CD14-positive monocyte (primary cell): ENCODE measurements around the gene SCUBE3. TPM values are rescaled to one million over a fixed set of nuclear protein-coding genes. Genes with fewer than 3 reads are reported as not detected.
A peak's percentile ranks its signal among the peaks of the same experiment; 100 is the strongest.

ENCODE experiments used
- DNase-seq, 3 donors: peaks; one replicate each; pipeline ENCODE4 v3.0.0-alpha.2; 2011 to 2022
- H2AFZ ChIP-seq: 2 replicates; pipeline ENCODE4 v1.6.0; 2012; ENCODE audit warnings: mild to moderate bottlenecking, low read depth, low read length, inconsistent platforms; ENCODE audit not compliant: insufficient read depth, poor library complexity, severe bottlenecking
- H3K27ac ChIP-seq, 2 donors: 1 replicate in 1 of 2; 2 replicates in 1 of 2; pipeline ENCODE4 v1.5.1; 2012 to 2013; ENCODE audit warnings: low read length in 2 of 2, control low read depth in 1 of 2, inconsistent platforms in 1 of 2, low read depth in 1 of 2, mild to moderate bottlenecking in 1 of 2
- H3K27me3 ChIP-seq, 2 donors: one replicate each; pipeline versions ENCODE4 v1.6.0 to v1.6.1; 2011 to 2013; ENCODE audit warnings: low read length in 2 of 2; ENCODE audit not compliant: control insufficient read depth in 2 of 2, insufficient read depth in 2 of 2
- H3K36me3 ChIP-seq, 2 donors: replicated peaks in 1 of 2; 1 replicate in 1 of 2; 2 replicates in 1 of 2; pipeline versions ENCODE4 v1.5.1 to v1.6.1; 2012 to 2013; ENCODE audit warnings: low read length in 2 of 2, control low read depth in 1 of 2, inconsistent platforms in 1 of 2, mild to moderate bottlenecking in 1 of 2; ENCODE audit not compliant: insufficient read depth in 2 of 2, control insufficient read depth in 1 of 2
- H3K4me1 ChIP-seq, 2 donors: 1 replicate in 1 of 2; 2 replicates in 1 of 2; pipeline versions ENCODE4 v1.5.1 to v1.6.1; 2012 to 2013; ENCODE audit warnings: low read length in 2 of 2, control low read depth in 1 of 2, inconsistent platforms in 1 of 2, mild to moderate bottlenecking in 1 of 2, moderate library complexity in 1 of 2; ENCODE audit not compliant: insufficient read depth in 2 of 2, control insufficient read depth in 1 of 2
- H3K4me2 ChIP-seq: replicated peaks from 2 replicates; pipeline ENCODE3; 2012; ENCODE audit warnings: low read length, moderate library complexity, mild to moderate bottlenecking; ENCODE audit not compliant: poor library complexity, severe bottlenecking; ENCODE audit errors: extremely low read depth
- H3K4me3 ChIP-seq, 3 experiments: fragments of 200-600 bp in 1 of 3; sonication (generic) in 1 of 3; replicated peaks in 1 of 3; 1 replicate in 2 of 3; 2 replicates in 1 of 3; pipeline ENCODE4 v1.5.1; 2011 to 2013; ENCODE audit warnings: low read length in 3 of 3, mild to moderate bottlenecking in 3 of 3, control low read depth in 2 of 3, low read depth in 2 of 3, inconsistent platforms in 1 of 3, moderate library complexity in 1 of 3
- H3K79me2 ChIP-seq: 2 replicates; pipeline ENCODE4 v1.6.0; 2012; ENCODE audit warnings: mild to moderate bottlenecking, control low read depth, inconsistent platforms, low read length, moderate library complexity; ENCODE audit not compliant: insufficient read depth
- H3K9ac ChIP-seq: 2 replicates; pipeline ENCODE4 v1.6.0; 2017; ENCODE audit warnings: low read length, mild to moderate bottlenecking; ENCODE audit not compliant: insufficient read depth, poor library complexity, severe bottlenecking
- H3K9me3 ChIP-seq, 2 donors: replicated peaks in 1 of 2; 1 replicate in 1 of 2; 2 replicates in 1 of 2; pipeline versions ENCODE4 v1.5.1 to v1.6.1; 2012 to 2013; ENCODE audit warnings: low read length in 2 of 2, control low read depth in 1 of 2; ENCODE audit not compliant: control insufficient read depth in 1 of 2, insufficient read depth in 1 of 2
- H4K20me1 ChIP-seq: 2 replicates; pipeline ENCODE4 v1.6.0; 2012; ENCODE audit warnings: mild to moderate bottlenecking, low read length, control low read depth, moderate library complexity; ENCODE audit not compliant: insufficient read depth
- H3K27ac Mint-ChIP-seq, 7 donors: one replicate each; pipeline ENCODE4 v1.8.0; 2020; ENCODE audit warnings: mild to moderate bottlenecking in 7 of 7, mixed read lengths in 7 of 7, moderate library complexity in 6 of 7, inconsistent platforms in 2 of 7
- H3K27me3 Mint-ChIP-seq, 3 donors: one replicate each; pipeline ENCODE4 v1.8.0; 2021 to 2022; ENCODE audit warnings: low read depth in 3 of 3, mild to moderate bottlenecking in 3 of 3, mixed read lengths in 3 of 3, moderate library complexity in 3 of 3, inconsistent platforms in 1 of 3
- H3K36me3 Mint-ChIP-seq, 2 donors: one replicate each; pipeline ENCODE4 v1.8.0; 2020; ENCODE audit warnings: mixed read lengths in 2 of 2, inconsistent platforms in 1 of 2, mild to moderate bottlenecking in 1 of 2
- H3K4me1 Mint-ChIP-seq: one replicate; pipeline ENCODE4 v1.8.0; 2020; ENCODE audit warnings: mild to moderate bottlenecking, mixed read lengths
- H3K4me3 Mint-ChIP-seq, 2 donors: one replicate each; pipeline ENCODE4 v1.8.0; 2020; ENCODE audit warnings: mild to moderate bottlenecking in 2 of 2, mixed read lengths in 2 of 2, moderate library complexity in 1 of 2
- H3K9me3 Mint-ChIP-seq, 7 donors: one replicate each; pipeline ENCODE4 v1.8.0; 2020 to 2022; ENCODE audit warnings: mixed read lengths in 7 of 7, mild to moderate bottlenecking in 6 of 7, moderate library complexity in 6 of 7, inconsistent platforms in 2 of 7
- WGBS: methylation state at CpG from one replicate; pipeline ENCODE4 v1.1.5; 2013; ENCODE audit warnings: missing lambda C conversion rate; ENCODE audit not compliant: insufficient coverage; 5-methylcytosine and 5-hydroxymethylcytosine counted together
- intact Hi-C, 2 donors: fragments of 100-400 bp; cut with micrococcal nuclease; formaldehyde crosslinking; loops; one replicate each; pipeline versions ENCODE4 v1.15.0 to v1.15.1; 2023
- polyA plus RNA-seq, 3 donors: library from polyadenylated mRNA; depleted of rRNA in 1 of 3; unstranded in 2 of 3; stranded (reverse) in 1 of 3; fragments of 300-500 nt in 2 of 3; fragments of >200 nt in 1 of 3; fragmentation: Illumina TruSeq in 2 of 3; gene quantifications; 1 replicate in 2 of 3; 2 replicates in 1 of 3; pipeline ENCODE4 v1.2.3, GENCODE V29; 2012 to 2021
- TF ChIP-seq, protein P1 (sequence below): fragments of 200-600 bp; IDR thresholded peaks from one replicate; pipeline ENCODE4 v1.8.0; 2022; ENCODE audit warnings: antibody characterized with exemption, mild to moderate bottlenecking

The SCUBE3 gene
- polyA plus RNA-seq, 3 donors: not detected

- intact Hi-C loops: loop anchor here (2.0 to 10.0 kb wide), 2 partner anchors 254 to 256 kb away; no protein-coding TSS in a partner anchor
- no peaks in the 10 kb centered on the region for H3K9me3 ChIP-seq
- no peak overlapping the region for H3K4me2 ChIP-seq
- no peaks in the 10 kb centered on the region for H3K79me2 ChIP-seq
- H3K27me3 ChIP-seq: no peaks in the 10 kb centered on the region
- Mint-ChIP-seq H3K9me3 (no peaks in the 10 kb centered on the region), H3K4me3 (no peak overlapping the region), H3K36me3 (peaks cover 0 to 8% of the 10 kb centered on the region in 2 donors), H3K4me1 (peaks cover 10% of the 10 kb centered on the region), H3K27me3 (peaks cover 0 to 3% (median 2%) of the 10 kb centered on the region in 3 donors), H3K27ac (no peak overlapping the region)
- TF ChIP-seq, protein P1, sequence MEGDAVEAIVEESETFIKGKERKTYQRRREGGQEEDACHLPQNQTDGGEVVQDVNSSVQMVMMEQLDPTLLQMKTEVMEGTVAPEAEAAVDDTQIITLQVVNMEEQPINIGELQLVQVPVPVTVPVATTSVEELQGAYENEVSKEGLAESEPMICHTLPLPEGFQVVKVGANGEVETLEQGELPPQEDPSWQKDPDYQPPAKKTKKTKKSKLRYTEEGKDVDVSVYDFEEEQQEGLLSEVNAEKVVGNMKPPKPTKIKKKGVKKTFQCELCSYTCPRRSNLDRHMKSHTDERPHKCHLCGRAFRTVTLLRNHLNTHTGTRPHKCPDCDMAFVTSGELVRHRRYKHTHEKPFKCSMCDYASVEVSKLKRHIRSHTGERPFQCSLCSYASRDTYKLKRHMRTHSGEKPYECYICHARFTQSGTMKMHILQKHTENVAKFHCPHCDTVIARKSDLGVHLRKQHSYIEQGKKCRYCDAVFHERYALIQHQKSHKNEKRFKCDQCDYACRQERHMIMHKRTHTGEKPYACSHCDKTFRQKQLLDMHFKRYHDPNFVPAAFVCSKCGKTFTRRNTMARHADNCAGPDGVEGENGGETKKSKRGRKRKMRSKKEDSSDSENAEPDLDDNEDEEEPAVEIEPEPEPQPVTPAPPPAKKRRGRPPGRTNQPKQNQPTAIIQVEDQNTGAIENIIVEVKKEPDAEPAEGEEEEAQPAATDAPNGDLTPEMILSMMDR: peak; percentile 97
- no peaks in the 10 kb centered on the region for H3K36me3 ChIP-seq
- H4K20me1 ChIP-seq: no peaks in the 10 kb centered on the region
- peaks cover 0 to 4% of the 10 kb centered on the region in 2 donors for H3K4me1 ChIP-seq
- peak; percentile 38 to 54 (median 51) for DNase-seq
- H3K27ac ChIP-seq: no peak overlapping the region
- H2AFZ ChIP-seq: no peak overlapping the region
- no peak overlapping the region for H3K9ac ChIP-seq
- WGBS: 36% methylated on average over 8 of the region's 12 CpGs
- H3K4me3 ChIP-seq: no peak overlapping the region
Observed at GRCh38 chr6:35240838-35241801, 27.4 kb downstream of the SCUBE3 start.

DNA sequence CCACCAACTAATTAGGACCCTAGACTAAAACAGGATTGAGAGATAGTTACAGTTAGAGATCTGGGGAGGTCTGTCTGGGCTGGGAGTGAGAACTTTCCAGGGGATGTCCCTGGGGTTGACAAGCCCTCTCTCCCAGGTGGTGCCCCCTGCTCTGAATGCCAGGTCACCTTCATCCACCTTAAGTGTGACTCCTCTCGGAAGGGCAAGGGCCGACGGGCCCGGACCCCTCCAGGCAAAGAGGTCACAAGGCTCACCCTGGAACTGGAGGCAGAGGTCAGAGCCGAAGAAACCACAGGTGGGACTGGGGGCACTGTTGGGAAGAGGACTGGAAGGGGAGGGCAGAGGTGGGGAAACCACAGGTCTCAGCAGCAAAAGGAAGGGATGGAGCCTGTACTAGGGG is 28.7 kb downstream of the SCUBE3 start:
- Histone ChIP-seq H4K20me1 (no peaks in the 10 kb centered on the region), H3K27me3 (no peaks in the 10 kb centered on the region), H2AFZ (no peak overlapping the region), H3K4me2 (no peak overlapping the region), H3K36me3 (no peaks in the 10 kb centered on the region), H3K9me3 (no peaks in the 10 kb centered on the region), H3K9ac (no peak overlapping the region), H3K79me2 (no peaks in the 10 kb centered on the region), H3K4me1 (peaks cover 0 to 4% of the 10 kb centered on the region in 2 donors), H3K27ac (no peak overlapping the region), H3K4me3 (no peak overlapping the region)
- Mint-ChIP-seq H3K4me1 (peaks cover 10% of the 10 kb centered on the region), H3K27me3 (peaks cover 0 to 3% (median 2%) of the 10 kb centered on the region in 3 donors), H3K4me3 (no peak overlapping the region), H3K27ac (peak overlapping the region in 1 of 7 donors; percentile 10), H3K9me3 (no peaks in the 10 kb centered on the region), H3K36me3 (peaks cover 0 to 9% of the 10 kb centered on the region in 2 donors)
- 97% methylated on average over 5 of the region's 5 CpGs for WGBS
- intact Hi-C loops: loop anchor here in 1 of 2 donors (10.0 kb wide), 1 partner anchor 258 kb away; no protein-coding TSS in a partner anchor
- TF ChIP-seq, protein P1: no peak
- DNase-seq: no peak
